RWPE2 (cell line): Measurements from ENCODE around the gene RAPGEF4.

Experiments used
- ATAC-seq: fragments of 200-7000 bp; cut with Tn5 transposase; 3 replicates; pipeline ENCODE4 v1.9.1; 2021; ENCODE audit warnings: low read depth
- DNase-seq: peaks from one replicate; pipeline ENCODE4 v3.0.0-alpha.2; 2020; ENCODE audit warnings: low spot score
- H3K27ac ChIP-seq: fragments of 450-650 bp; 2 replicates; pipeline ENCODE4 v1.5.1; 2017; ENCODE audit warnings: mild to moderate bottlenecking; ENCODE audit not compliant: poor library complexity, severe bottlenecking
- H3K27me3 ChIP-seq: fragments of 250-450 bp; sonication (Bioruptor Pico); 2 replicates; pipeline ENCODE4 v1.5.1; 2021; ENCODE audit warnings: mild to moderate bottlenecking, moderate library complexity; ENCODE audit not compliant: insufficient read depth, poor library complexity, severe bottlenecking
- H3K36me3 ChIP-seq: fragments of 250-450 bp; sonication (Bioruptor Pico); 2 replicates; pipeline ENCODE4 v1.5.1; 2020; ENCODE audit warnings: low read depth, mild to moderate bottlenecking, moderate library complexity
- H3K4me1 ChIP-seq: fragments of 250-450 bp; sonication (Bioruptor Pico); 2 replicates; pipeline ENCODE4 v1.5.1; 2021; ENCODE audit warnings: mild to moderate bottlenecking, moderate library complexity; ENCODE audit not compliant: insufficient read depth, poor library complexity, severe bottlenecking
- H3K4me3 ChIP-seq: fragments of 250-450 bp; sonication (Bioruptor Pico); 2 replicates; pipeline ENCODE4 v1.5.1; 2021; ENCODE audit warnings: mild to moderate bottlenecking, moderate library complexity; ENCODE audit not compliant: severe bottlenecking
- H3K9me3 ChIP-seq: fragments of 250-450 bp; sonication (Bioruptor Pico); 2 replicates; pipeline ENCODE4 v1.5.1; 2021; ENCODE audit warnings: mild to moderate bottlenecking, moderate library complexity; ENCODE audit not compliant: severe bottlenecking
- CTCF ChIP-seq: fragments of 450-650 bp; IDR thresholded peaks from one replicate; pipeline ENCODE4 v1.5.1; 2017; ENCODE audit warnings: mild to moderate bottlenecking, moderate library complexity; ENCODE audit not compliant: poor library complexity, severe bottlenecking

The RAPGEF4 gene

GRCh38 chr2:172822585-172822984 lies 86.9 kb downstream of the RAPGEF4 start:
- Histone ChIP-seq H3K27ac (no peak overlapping the region), H3K9me3 (no peaks in the 10 kb centered on the region), H3K36me3 (no peaks in the 10 kb centered on the region), H3K27me3 (no peaks in the 10 kb centered on the region), H3K4me3 (no peak overlapping the region), H3K4me1 (no peaks in the 10 kb centered on the region)
- TF ChIP-seq CTCF = no peak
- ATAC-seq = no peak
- no peak for DNase-seq

- H3K4me1 ChIP-seq = no peaks in the 10 kb centered on the region
- ATAC-seq (no peak), DNase-seq (no peak)
- H3K9me3 ChIP-seq = no peaks in the 10 kb centered on the region
- H3K27ac ChIP-seq = no peak overlapping the region
- no peaks in the 10 kb centered on the region for H3K27me3 ChIP-seq
- no peak overlapping the region for H3K4me3 ChIP-seq
- TF ChIP-seq CTCF = no peak
- no peaks in the 10 kb centered on the region for H3K36me3 ChIP-seq
Observed at GRCh38 chr2:172823261-172823850, 87.7 kb downstream of the RAPGEF4 start.

- Histone ChIP-seq H3K4me1 (peaks cover 6% of the 10 kb centered on the region), H3K9me3 (no peaks in the 10 kb centered on the region), H3K27ac (no peak overlapping the region), H3K27me3 (no peaks in the 10 kb centered on the region), H3K4me3 (no peak overlapping the region), H3K36me3 (no peaks in the 10 kb centered on the region)
- no peak for DNase-seq
- TF ChIP-seq CTCF = no peak
- ATAC-seq = 0 out of 3 replicates have a peak, but pooled peaks have one; percentile 35
Observed at GRCh38 chr2:172826522-172826921, 90.9 kb downstream of the RAPGEF4 start.

GRCh38 chr2:172829229-172829628 lies 93.6 kb downstream of the RAPGEF4 start:
- no peaks in the 10 kb centered on the region for H3K36me3 ChIP-seq
- no peak overlapping the region for H3K27ac ChIP-seq
- ATAC-seq = peak; percentile 78; the same call in 2 of the 3 replicates
- peaks cover 6% of the 10 kb centered on the region for H3K4me1 ChIP-seq
- DNase-seq = no peak
- H3K9me3 ChIP-seq = no peaks in the 10 kb centered on the region
- no peak overlapping the region for H3K4me3 ChIP-seq
- H3K27me3 ChIP-seq = no peaks in the 10 kb centered on the region
- no peak for TF ChIP-seq CTCF

GRCh38 chr2:172830482-172830881 lies 94.8 kb downstream of the RAPGEF4 start:
- Histone ChIP-seq H3K4me3 (no peak overlapping the region), H3K4me1 (peaks cover 6% of the 10 kb centered on the region), H3K36me3 (no peaks in the 10 kb centered on the region), H3K9me3 (no peaks in the 10 kb centered on the region), H3K27me3 (no peaks in the 10 kb centered on the region), H3K27ac (no peak overlapping the region)
- DNase-seq = no peak
- ATAC-seq = no peak
- TF ChIP-seq CTCF = no peak
